Measurements from ENCODE around the gene FAM111B. TPM values are rescaled to one million over a fixed set of nuclear protein-coding genes. Genes with fewer than 3 reads are reported as not detected.

The FAM111B gene
- total and polyA plus RNA-seq, 2 of the 8 experiments (the other 6 are each of a cell fraction or from before 2014, with no cell fraction given), result 4.8 to 38.1 TPM

GRCh38 chr11:59144579-59145345 lies 37.7 kb downstream of the FAM111B start (continued):
- TF ChIP-seq SIN3A (conservative IDR thresholded peaks at IDR 0.05 in 1 of 2, IDR thresholded peaks at IDR 0.05 in 1 of 2; ENCODE audit: low read depth in 1 of 2, low read length in 2 of 2) (peak in 1 of 2 experiments; percentile 61; a peak in 1 of 4 replicates), MAX (IDR thresholded peaks at IDR 0.05) (peak; percentile 99), GTF2F1 (IDR thresholded peaks at IDR 0.05; ENCODE audit: borderline replicate concordance, low read depth, low read length) (peak; percentile 87), SIX5 (IDR thresholded peaks at IDR 0.05; ENCODE audit: low read depth, low read length) (no peak), ASH2L (IDR thresholded peaks at IDR 0.05; ENCODE audit: low read length) (peak; percentile 98), SAP30 (IDR thresholded peaks at IDR 0.05; ENCODE audit: insufficient read depth, insufficient replicate concordance, low read length) (peak; percentile 20), MAFK (IDR thresholded peaks at IDR 0.05; ENCODE audit: low read depth, low read length) (no peak), HDAC2 (IDR thresholded peaks at IDR 0.05; ENCODE audit: borderline replicate concordance in 1 of 2, low read depth in 2 of 2, low read length in 2 of 2) (peak in 1 of 2 experiments; percentile 98; a peak in 3 of 4 replicates), RAD21 (IDR thresholded peaks at IDR 0.05 in 1 of 2, conservative IDR thresholded peaks at IDR 0.05 in 1 of 2; ENCODE audit: low read depth in 2 of 2, low read length in 2 of 2) (0 out of 4 replicates have a peak, but pooled peaks of 1 of the 2 experiments have one; percentile 3), SP1 (IDR thresholded peaks at IDR 0.05; ENCODE audit: low read depth, low read length) (0 out of 2 replicates have a peak, but pooled peaks have one; percentile 11), POLR2A (IDR thresholded peaks at IDR 0.05; ENCODE audit: control extremely low read depth in 1 of 2, low read depth in 2 of 2, low read length in 2 of 2) (peak in 1 of 2 experiments; percentile 65; a peak in 2 of 3 replicates), CBX8 (IDR thresholded peaks at IDR 0.05; ENCODE audit: borderline replicate concordance, low read depth, low read length) (no peak), CTBP2 (IDR thresholded peaks at IDR 0.05; ENCODE audit: borderline replicate concordance, insufficient read depth, insufficient read length, low read length) (peak; percentile 80), SIRT6 (IDR thresholded peaks at IDR 0.05; ENCODE audit: low read length) (no peak), YY1 (IDR thresholded peaks at IDR 0.05; ENCODE audit: low read depth, low read length) (no peak), TAF1 (IDR thresholded peaks at IDR 0.05; ENCODE audit: low read depth, low read length) (peak; percentile 49; the same call in 1 of the 2 replicates), EZH2 (IDR thresholded peaks at IDR 0.05; ENCODE audit: low read depth, low read length, severe bottlenecking) (no peak), USF2 (IDR thresholded peaks at IDR 0.05; ENCODE audit: low read length) (no peak), BCL11A (IDR thresholded peaks at IDR 0.05; ENCODE audit: low read depth in 2 of 2, low read length in 2 of 2) (no peak), EP300 (IDR thresholded peaks at IDR 0.05; ENCODE audit: borderline replicate concordance in 1 of 2, low read depth in 2 of 2, low read length in 2 of 2) (no peak), HDAC6 (IDR thresholded peaks at IDR 0.05; ENCODE audit: low read depth, low read length) (no peak), CREB1 (IDR thresholded peaks at IDR 0.05) (peak; percentile 10; the same call in 1 of the 2 replicates)
